Common myeloid progenitor, CD34-positive (primary cell): Measurements from ENCODE around the gene GLRX5.

Experiments used
- CTCF ChIA-PET: fragments of 350-600 bp; sonication (Branson Sonifier 250); formaldehyde crosslinking; loops from one replicate; lab custom pipeline; 2021; ENCODE audit warnings: antibody characterized with exemption; lab: Charles Lee
- POLR2A ChIA-PET: fragments of 350-600 bp; sonication (Branson Sonifier 250); formaldehyde crosslinking; loops from one replicate; lab custom pipeline; 2021; ENCODE audit warnings: antibody characterized with exemption; lab: Charles Lee
- DNase-seq, 3 donors: peaks; one replicate each; pipeline versions ENCODE4 v3.0.0 to v3.0.0-alpha.2; 2013
- H3K27ac ChIP-seq, 2 experiments: 1 replicate in 1 of 2; 2 replicates in 1 of 2; pipeline ENCODE4 v1.7.0; 2013; ENCODE audit warnings: inconsistent platforms in 2 of 2, low read length in 2 of 2, mild to moderate bottlenecking in 2 of 2, low read depth in 1 of 2, moderate library complexity in 1 of 2; ENCODE audit not compliant: severe bottlenecking in 2 of 2, insufficient read depth in 1 of 2, poor library complexity in 1 of 2
- H3K27me3 ChIP-seq, 5 experiments: replicated peaks in 2 of 5; 1 replicate in 3 of 5; 2 replicates in 2 of 5; pipeline versions ENCODE4 v1.6.1 to v1.7.0; 2013; ENCODE audit warnings: low read length in 4 of 5, mild to moderate bottlenecking in 2 of 5, moderate library complexity in 2 of 5, inconsistent platforms in 1 of 5; ENCODE audit not compliant: insufficient read depth in 5 of 5, control insufficient read depth in 4 of 5
- H3K36me3 ChIP-seq, 4 experiments: 1 replicate in 2 of 4; 2 replicates in 2 of 4; pipeline versions ENCODE4 v1.6.1 to v1.7.0; 2013; ENCODE audit warnings: low read length in 3 of 4, control low read depth in 1 of 4, mild to moderate bottlenecking in 1 of 4; ENCODE audit not compliant: control insufficient read depth in 4 of 4, insufficient read depth in 4 of 4
- H3K4me1 ChIP-seq, 4 experiments: 1 replicate in 3 of 4; 2 replicates in 1 of 4; pipeline versions ENCODE4 v1.6.1 to v1.7.1; 2013; ENCODE audit warnings: low read length in 3 of 4, mild to moderate bottlenecking in 3 of 4, control low read depth in 1 of 4, inconsistent platforms in 1 of 4, moderate library complexity in 1 of 4; ENCODE audit not compliant: control insufficient read depth in 4 of 4, insufficient read depth in 4 of 4; ENCODE audit errors: control extremely low read depth in 1 of 4
- H3K4me3 ChIP-seq, 7 experiments: 1 replicate in 4 of 7; 2 replicates in 3 of 7; pipeline versions ENCODE4 v1.5.1 to v1.7.0; 2013; ENCODE audit warnings: mild to moderate bottlenecking in 7 of 7, low read length in 6 of 7, moderate library complexity in 6 of 7, inconsistent platforms in 2 of 7, low read depth in 2 of 7, control low read depth in 1 of 7; ENCODE audit not compliant: insufficient read depth in 4 of 7, control insufficient read depth in 1 of 7; ENCODE audit errors: extremely low read depth in 1 of 7
- H3K9me3 ChIP-seq, 5 experiments: 1 replicate in 4 of 5; 2 replicates in 1 of 5; pipeline versions ENCODE4 v1.6.1 to v1.7.1; 2013; ENCODE audit warnings: low read length in 4 of 5, mild to moderate bottlenecking in 2 of 5, inconsistent platforms in 1 of 5, low read depth in 1 of 5, moderate library complexity in 1 of 5; ENCODE audit not compliant: control insufficient read depth in 4 of 5, insufficient read depth in 2 of 5; ENCODE audit errors: control extremely low read depth in 1 of 5
- WGBS: methylation state at CpG from one replicate; pipeline ENCODE4 v1.1.5; 2013; ENCODE audit not compliant: insufficient coverage; 5-methylcytosine and 5-hydroxymethylcytosine counted together

The GLRX5 gene

DNA sequence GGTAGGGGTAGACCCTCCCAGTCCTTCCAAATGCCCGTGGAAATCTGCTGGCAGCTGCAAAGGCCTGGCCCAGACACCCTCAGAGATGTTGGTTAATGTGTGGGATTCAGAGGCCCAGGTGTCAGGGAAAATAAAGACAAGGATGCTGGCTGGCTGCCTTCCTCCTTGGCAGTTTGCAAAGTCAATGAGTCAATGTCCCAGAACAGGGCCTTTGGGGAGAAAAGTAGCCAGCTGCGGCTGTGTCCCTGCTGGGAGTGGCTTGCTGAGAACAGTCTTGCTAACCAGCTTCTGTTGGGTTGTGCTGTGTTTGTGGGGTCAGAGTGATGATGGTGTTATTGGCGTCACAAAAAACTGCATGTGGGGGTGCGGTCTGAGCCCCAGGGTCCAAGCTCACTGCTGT lies 29.2 kb downstream of the GLRX5 start:
- Histone ChIP-seq H3K36me3 (no peaks in the 10 kb centered on the region), H3K4me1 (no peaks in the 10 kb centered on the region), H3K9me3 (no peaks in the 10 kb centered on the region), H3K27me3 (peaks cover 0 to 8% (median 0%) of the 10 kb centered on the region in 5 experiments), H3K27ac (no peak overlapping the region), H3K4me3 (no peak overlapping the region)
- 93% methylated on average over 4 of the region's 4 CpGs for WGBS
- POLR2A ChIA-PET, result no interaction called here
- CTCF ChIA-PET, result interaction anchor here (0.6 to 2.5 kb wide), 2 partner anchors 11 to 119 kb away, joined by 3 to 8 read pairs; no protein-coding TSS in a partner anchor
- DNase-seq, result no peak

DNA sequence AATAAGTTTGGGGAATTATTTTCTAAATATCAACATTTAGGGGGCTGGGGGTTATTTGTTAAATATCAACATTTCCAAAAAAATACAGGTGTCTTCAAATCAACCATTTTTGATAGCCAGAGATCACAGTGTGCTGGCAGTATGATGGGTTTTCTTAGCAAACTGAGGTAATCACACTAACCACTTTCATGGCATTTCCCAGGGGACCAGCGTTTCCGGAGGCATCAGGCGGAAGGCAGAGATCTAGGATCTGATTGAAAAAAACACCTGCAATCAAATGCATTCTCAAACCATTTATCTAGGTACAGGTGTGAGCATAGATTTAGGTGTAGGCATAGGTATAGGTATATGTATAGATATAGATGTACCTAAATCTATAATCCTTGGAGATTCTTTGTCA lies 34.6 kb downstream of the GLRX5 start:
- WGBS, result no CpG with 5 or more reads among the region's 3 CpGs
- DNase-seq, result no peak
- CTCF ChIA-PET, result no interaction called here
- Histone ChIP-seq H3K4me3 (no peak overlapping the region), H3K27me3 (peaks cover 0 to 4% (median 0%) of the 10 kb centered on the region in 5 experiments), H3K4me1 (no peaks in the 10 kb centered on the region), H3K36me3 (no peaks in the 10 kb centered on the region), H3K9me3 (no peaks in the 10 kb centered on the region), H3K27ac (no peak overlapping the region)
- POLR2A ChIA-PET, result no interaction called here

DNA sequence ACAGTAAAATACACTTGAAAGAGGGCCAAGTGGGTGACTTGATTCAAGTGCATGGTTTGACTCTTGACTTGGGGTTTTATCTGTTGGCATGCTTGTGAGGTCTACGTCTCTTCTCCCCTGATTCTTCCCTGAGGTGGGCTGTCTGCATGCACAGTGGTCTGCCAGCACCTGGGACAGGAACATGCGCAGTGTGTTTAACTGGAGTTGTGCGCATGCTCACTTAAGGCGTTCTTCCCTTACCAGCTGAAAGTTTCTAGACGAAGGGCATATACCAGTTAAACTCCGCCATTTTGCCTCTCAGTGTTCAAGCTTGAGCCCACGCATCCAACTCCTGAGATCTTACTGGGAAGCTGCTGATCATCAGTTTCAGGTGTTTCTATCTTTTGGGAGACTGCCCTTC lies 38.5 kb downstream of the GLRX5 start:
- ChIA-PET POLR2A (no interaction called here), CTCF (no interaction called here)
- 98% methylated on average over 6 of the region's 7 CpGs for WGBS

DNA sequence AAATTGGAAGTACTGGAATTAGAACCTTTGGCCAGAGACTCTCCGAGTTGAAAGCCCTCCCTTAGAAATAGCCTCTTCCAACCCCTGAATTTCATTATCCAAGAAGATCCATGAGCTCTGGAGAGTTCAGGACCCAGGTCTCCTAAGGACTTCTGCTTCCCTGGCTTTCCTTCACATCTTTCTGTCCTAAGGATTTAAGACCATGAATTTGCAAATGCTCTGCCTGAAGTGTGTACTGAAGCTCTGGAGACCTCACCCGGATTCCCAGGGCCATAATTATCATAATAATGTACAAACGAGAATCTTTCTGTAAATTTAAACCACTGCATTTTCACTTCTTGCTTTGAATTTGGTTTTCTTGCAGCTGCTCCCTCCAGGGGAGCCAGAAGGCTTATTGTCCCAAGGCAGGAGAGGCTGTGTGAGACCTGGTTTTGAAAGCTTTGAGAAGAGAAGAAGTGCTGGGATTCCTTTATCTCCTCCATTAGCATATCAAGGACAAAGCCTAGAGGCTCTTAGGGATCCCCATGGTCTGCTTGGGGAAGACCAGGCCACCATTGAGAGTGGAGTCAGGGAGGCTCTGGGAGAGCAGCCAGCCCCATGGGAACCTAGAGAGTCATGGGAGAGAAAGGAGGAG lies 41.1 kb downstream of the GLRX5 start:
- Histone ChIP-seq H3K4me1 (no peaks in the 10 kb centered on the region), H3K4me3 (no peak overlapping the region), H3K36me3 (no peaks in the 10 kb centered on the region), H3K27me3 (peaks cover 0 to 14% (median 0%) of the 10 kb centered on the region in 5 experiments), H3K27ac (no peak overlapping the region), H3K9me3 (no peaks in the 10 kb centered on the region)
- ChIA-PET CTCF (no interaction called here), POLR2A (no interaction called here)
- DNase-seq, result no peak
- 14% methylated on average over 1 of the region's 3 CpGs for WGBS

More for the DNA sequence above, 38.5 kb downstream of the GLRX5 start:
- Histone ChIP-seq H3K27me3 (peaks cover 0 to 9% (median 0%) of the 10 kb centered on the region in 5 experiments), H3K36me3 (no peaks in the 10 kb centered on the region), H3K4me1 (no peaks in the 10 kb centered on the region), H3K27ac (no peak overlapping the region), H3K4me3 (no peak overlapping the region), H3K9me3 (no peaks in the 10 kb centered on the region)
- no peak for DNase-seq

DNA sequence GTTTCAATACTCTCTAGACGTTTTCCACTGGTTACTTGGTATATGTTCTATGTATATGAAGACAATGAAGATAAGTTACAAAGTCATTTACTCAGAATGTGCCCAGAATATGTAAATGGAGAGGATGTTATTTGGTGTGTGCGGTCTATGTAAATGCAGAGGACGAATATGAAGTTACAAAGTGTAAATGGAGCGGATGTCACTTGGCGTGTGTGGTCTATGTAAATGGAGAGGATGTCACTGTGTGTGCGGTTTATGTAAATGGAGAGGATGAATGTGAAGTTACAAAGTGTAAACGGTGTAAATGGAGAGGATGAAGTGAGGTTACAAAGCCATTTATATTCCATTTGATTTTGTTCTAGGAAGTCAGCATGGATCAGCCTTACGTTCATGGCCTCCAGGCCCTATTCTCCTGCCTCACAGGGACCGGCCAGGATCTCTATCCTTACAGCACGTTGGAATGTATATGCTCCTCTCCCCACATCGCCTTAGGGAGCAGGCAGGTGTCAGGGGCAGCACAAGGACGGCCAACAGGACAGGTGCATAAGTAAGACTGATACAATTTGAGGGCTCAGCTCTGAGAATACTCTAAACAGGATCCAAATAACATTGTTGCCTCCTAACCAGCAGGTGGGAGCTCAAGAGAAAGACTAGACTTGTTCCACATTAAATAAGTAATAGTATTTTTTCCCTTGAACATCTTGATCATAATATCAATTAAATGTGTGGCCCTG lies 42.4 kb downstream of the GLRX5 start:
- ChIA-PET CTCF (no interaction called here), POLR2A (no interaction called here)
- H3K4me1 ChIP-seq, result no peaks in the 10 kb centered on the region
- H3K27me3 ChIP-seq, result peaks cover 0 to 18% (median 0%) of the 10 kb centered on the region in 5 experiments
- no peak overlapping the region for H3K27ac ChIP-seq
- H3K9me3 ChIP-seq, result no peaks in the 10 kb centered on the region
- WGBS, result 95% methylated on average over 11 of the region's 12 CpGs
- no peaks in the 10 kb centered on the region for H3K36me3 ChIP-seq
- DNase-seq, result no peak
- H3K4me3 ChIP-seq, result no peak overlapping the region

DNA sequence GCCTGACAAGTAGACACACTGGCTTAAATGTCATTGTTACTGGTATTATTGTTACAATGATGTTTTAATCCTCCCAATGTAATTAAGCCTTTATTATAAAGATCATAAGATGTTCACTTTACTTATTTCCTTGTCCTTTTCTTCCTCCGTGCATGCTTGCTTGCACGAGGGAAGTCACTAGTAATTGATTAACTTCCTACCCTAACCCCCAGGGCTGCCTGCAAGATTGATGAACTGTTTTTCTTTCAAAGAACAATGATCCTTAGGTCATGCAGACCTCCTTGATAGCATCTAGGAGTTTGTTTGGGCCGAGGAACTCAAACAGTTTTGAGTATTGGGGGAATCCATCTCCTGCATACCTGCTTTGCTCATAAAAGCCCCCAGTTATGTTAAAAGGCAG lies 43.0 kb downstream of the GLRX5 start:
- H3K36me3 ChIP-seq, result no peaks in the 10 kb centered on the region
- H3K9me3 ChIP-seq, result no peaks in the 10 kb centered on the region
- 4% methylated on average over 2 of the region's 3 CpGs for WGBS
- POLR2A ChIA-PET, result no interaction called here
- no peak for DNase-seq
- no peak overlapping the region for H3K4me3 ChIP-seq
- no peaks in the 10 kb centered on the region for H3K4me1 ChIP-seq
- H3K27me3 ChIP-seq, result peaks cover 0 to 18% (median 0%) of the 10 kb centered on the region in 5 experiments
- H3K27ac ChIP-seq, result no peak overlapping the region
- CTCF ChIA-PET, result no interaction called here
